Astrocyte (in vitro differentiated cells and primary cell): ENCODE results near the gene STK32B. TPM values are rescaled to one million over a fixed set of nuclear protein-coding genes. Genes with fewer than 3 reads are reported as not detected.

Experiments used
- DNase-seq: peaks from one replicate; pipeline ENCODE4 v3.0.0-alpha.2; 2010; ENCODE audit warnings: low read depth
- FAIRE-seq: peaks from 2 replicates; lab custom pipeline; 2011; peaks lifted over from hg19 to GRCh38; lab: Jason Lieb, UNC
- H2AFZ ChIP-seq: 2 replicates; pipeline ENCODE4 v1.6.0; 2012; ENCODE audit warnings: low read depth, low read length, inconsistent platforms
- H3K27ac ChIP-seq: 2 replicates; pipeline ENCODE4 v1.5.1; 2011; ENCODE audit warnings: low read depth, low read length, inconsistent platforms
- H3K27me3 ChIP-seq: 2 replicates; pipeline ENCODE4 v1.6.0; 2011; ENCODE audit warnings: low read length, inconsistent platforms; ENCODE audit not compliant: insufficient read depth
- H3K36me3 ChIP-seq: 2 replicates; pipeline ENCODE4 v1.5.1; 2011; ENCODE audit warnings: low read length, inconsistent platforms; ENCODE audit not compliant: insufficient read depth
- H3K4me1 ChIP-seq: 2 replicates; pipeline ENCODE4 v1.5.1; 2011; ENCODE audit warnings: low read length, inconsistent platforms; ENCODE audit not compliant: insufficient read depth
- H3K4me2 ChIP-seq: 2 replicates; pipeline ENCODE4 v1.6.0; 2012; ENCODE audit warnings: low read length, inconsistent platforms
- H3K4me3 ChIP-seq: 2 replicates; pipeline ENCODE4 v1.5.1; 2011; ENCODE audit warnings: low read depth, mild to moderate bottlenecking, low read length, inconsistent platforms; ENCODE audit not compliant: insufficient read depth
- H3K79me2 ChIP-seq: 2 replicates; pipeline ENCODE4 v1.6.0; 2012; ENCODE audit warnings: mild to moderate bottlenecking, low read length, inconsistent platforms; ENCODE audit not compliant: insufficient read depth
- H3K9ac ChIP-seq: 2 replicates; pipeline ENCODE4 v1.6.0; 2012; ENCODE audit warnings: mild to moderate bottlenecking, low read length, inconsistent platforms
- H3K9me3 ChIP-seq: 2 replicates; pipeline ENCODE4 v1.5.1; 2012; ENCODE audit warnings: low read depth, mild to moderate bottlenecking, low read length, inconsistent platforms; ENCODE audit not compliant: insufficient read depth
- H4K20me1 ChIP-seq: 2 replicates; pipeline ENCODE4 v1.6.0; 2012; ENCODE audit warnings: low read length, inconsistent platforms; ENCODE audit not compliant: insufficient read depth
- H3K27ac Mint-ChIP-seq: one replicate; pipeline ENCODE4 v1.8.0; 2021; ENCODE audit warnings: mild to moderate bottlenecking, mixed read lengths; ENCODE audit not compliant: unreplicated experiment
- H3K27me3 Mint-ChIP-seq: one replicate; pipeline ENCODE4 v1.8.0; 2021; ENCODE audit warnings: low read depth, mixed read lengths; ENCODE audit not compliant: unreplicated experiment
- H3K36me3 Mint-ChIP-seq: one replicate; pipeline ENCODE4 v1.8.0; 2021; ENCODE audit warnings: low read depth, mixed read lengths; ENCODE audit not compliant: unreplicated experiment
- H3K4me1 Mint-ChIP-seq: one replicate; pipeline ENCODE4 v1.8.0; 2021; ENCODE audit warnings: low read depth, mixed read lengths; ENCODE audit not compliant: unreplicated experiment
- H3K4me3 Mint-ChIP-seq: one replicate; pipeline ENCODE4 v1.8.0; 2021; ENCODE audit warnings: mild to moderate bottlenecking, moderate library complexity, mixed read lengths; ENCODE audit not compliant: unreplicated experiment
- H3K9me3 Mint-ChIP-seq: one replicate; pipeline ENCODE4 v1.8.0; 2021; ENCODE audit warnings: mild to moderate bottlenecking, mixed read lengths; ENCODE audit not compliant: unreplicated experiment
- EZH2 ChIP-seq: IDR thresholded peaks from 2 replicates; pipeline ENCODE4 v1.6.1; 2012; ENCODE audit warnings: mild to moderate bottlenecking, low read length, inconsistent platforms; ENCODE audit not compliant: insufficient read depth
- total RNA-seq: library from RNA; stranded (reverse); gene quantifications from 2 replicates; pipeline ENCODE4 v1.2.1, GENCODE V29; 2021
- TF ChIP-seq, protein P1 (sequence below): IDR thresholded peaks from 2 replicates; pipeline ENCODE4 v1.5.1; 2011; ENCODE audit warnings: low read depth, mild to moderate bottlenecking, inconsistent platforms, low read length, moderate library complexity; ENCODE audit not compliant: insufficient read depth

STK32B gene
- total RNA-seq, 1 donor from 2014 or later, result 2.9 TPM

GRCh38 chr4:5224340-5224739 is 173.1 kb downstream of the STK32B start:
- Histone ChIP-seq H3K4me2 (no peak overlapping the region), H3K4me1 (no peaks in the 10 kb centered on the region), H3K27me3 (no peaks in the 10 kb centered on the region), H3K4me3 (no peak overlapping the region), H3K9ac (no peak overlapping the region), H3K9me3 (peaks cover 6% of the 10 kb centered on the region), H3K79me2 (no peaks in the 10 kb centered on the region), H3K27ac (no peak overlapping the region), H4K20me1 (peaks cover 4% of the 10 kb centered on the region), H2AFZ (no peak overlapping the region), H3K36me3 (no peaks in the 10 kb centered on the region)
- DNase-seq, result no peak
- FAIRE-seq, result no peak
- Mint-ChIP-seq H3K4me1 (no peaks in the 10 kb centered on the region), H3K9me3 (peaks cover 15% of the 10 kb centered on the region), H3K4me3 (no peak overlapping the region), H3K27ac (no peak overlapping the region), H3K27me3 (no peaks in the 10 kb centered on the region), H3K36me3 (no peaks in the 10 kb centered on the region)
- no peak for TF ChIP-seq EZH2
- TF ChIP-seq, protein P1, sequence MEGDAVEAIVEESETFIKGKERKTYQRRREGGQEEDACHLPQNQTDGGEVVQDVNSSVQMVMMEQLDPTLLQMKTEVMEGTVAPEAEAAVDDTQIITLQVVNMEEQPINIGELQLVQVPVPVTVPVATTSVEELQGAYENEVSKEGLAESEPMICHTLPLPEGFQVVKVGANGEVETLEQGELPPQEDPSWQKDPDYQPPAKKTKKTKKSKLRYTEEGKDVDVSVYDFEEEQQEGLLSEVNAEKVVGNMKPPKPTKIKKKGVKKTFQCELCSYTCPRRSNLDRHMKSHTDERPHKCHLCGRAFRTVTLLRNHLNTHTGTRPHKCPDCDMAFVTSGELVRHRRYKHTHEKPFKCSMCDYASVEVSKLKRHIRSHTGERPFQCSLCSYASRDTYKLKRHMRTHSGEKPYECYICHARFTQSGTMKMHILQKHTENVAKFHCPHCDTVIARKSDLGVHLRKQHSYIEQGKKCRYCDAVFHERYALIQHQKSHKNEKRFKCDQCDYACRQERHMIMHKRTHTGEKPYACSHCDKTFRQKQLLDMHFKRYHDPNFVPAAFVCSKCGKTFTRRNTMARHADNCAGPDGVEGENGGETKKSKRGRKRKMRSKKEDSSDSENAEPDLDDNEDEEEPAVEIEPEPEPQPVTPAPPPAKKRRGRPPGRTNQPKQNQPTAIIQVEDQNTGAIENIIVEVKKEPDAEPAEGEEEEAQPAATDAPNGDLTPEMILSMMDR, result no peak

- TF ChIP-seq, protein P1, result no peak
- TF ChIP-seq EZH2, result no peak
- Histone ChIP-seq H3K27me3 (no peaks in the 10 kb centered on the region), H3K79me2 (no peaks in the 10 kb centered on the region), H2AFZ (no peak overlapping the region), H3K27ac (no peak overlapping the region), H3K9me3 (peaks cover 3% of the 10 kb centered on the region), H3K4me2 (no peak overlapping the region), H3K36me3 (no peaks in the 10 kb centered on the region), H4K20me1 (no peaks in the 10 kb centered on the region), H3K4me3 (no peak overlapping the region), H3K9ac (no peak overlapping the region), H3K4me1 (no peaks in the 10 kb centered on the region)
- H3K4me3 Mint-ChIP-seq, result no peak overlapping the region
- FAIRE-seq (no peak), DNase-seq (no peak)
- no peak overlapping the region for H3K27ac Mint-ChIP-seq
- H3K9me3 Mint-ChIP-seq, result peaks cover 3% of the 10 kb centered on the region
- peaks cover under 1% of the 10 kb centered on the region for H3K4me1 Mint-ChIP-seq
- no peaks in the 10 kb centered on the region for H3K36me3 Mint-ChIP-seq
- H3K27me3 Mint-ChIP-seq, result peaks cover 9% of the 10 kb centered on the region
Measured at GRCh38 chr4:5232549-5232948, 181.3 kb downstream of the STK32B start.

- H3K4me3 ChIP-seq, result no peak overlapping the region
- H3K36me3 ChIP-seq, result no peaks in the 10 kb centered on the region
- H4K20me1 ChIP-seq, result no peaks in the 10 kb centered on the region
- H3K4me1 ChIP-seq, result no peaks in the 10 kb centered on the region
- no peak overlapping the region for H3K9ac ChIP-seq
- FAIRE-seq (no peak), DNase-seq (no peak)
- no peak overlapping the region for H2AFZ ChIP-seq
- H3K9me3 Mint-ChIP-seq, result no peaks in the 10 kb centered on the region
- no peak overlapping the region for H3K27ac Mint-ChIP-seq
- peaks cover 3% of the 10 kb centered on the region for H3K9me3 ChIP-seq
- no peaks in the 10 kb centered on the region for H3K79me2 ChIP-seq
- no peaks in the 10 kb centered on the region for H3K27me3 ChIP-seq
- no peak overlapping the region for H3K4me2 ChIP-seq
- peaks cover 9% of the 10 kb centered on the region for H3K4me1 Mint-ChIP-seq
- H3K36me3 Mint-ChIP-seq, result no peaks in the 10 kb centered on the region
- H3K4me3 Mint-ChIP-seq, result no peak overlapping the region
- no peak overlapping the region for H3K27ac ChIP-seq
- peaks cover 4% of the 10 kb centered on the region for H3K27me3 Mint-ChIP-seq
- TF ChIP-seq, protein P1, result no peak
- no peak for TF ChIP-seq EZH2
Measured at GRCh38 chr4:5237086-5237660, 185.9 kb downstream of the STK32B start.
